ENCODE data around the gene GNAI2. TPM values are rescaled to one million over a fixed set of nuclear protein-coding genes. Genes with fewer than 3 reads are reported as not detected.
A peak's percentile ranks its signal among the peaks of the same experiment; 100 is the strongest.
"Not testable (repeated sequence)": the region's sequence is repeated elsewhere in the genome, so short reads cannot be mapped to it uniquely, and the experiment has no call there.

GNAI2 gene
- total and polyA plus RNA-seq, 12 donors, result 107 to 270 (median 146) TPM

- no peaks in the 10 kb centered on the region for H3K9me3 ChIP-seq
- intact Hi-C loops (cut with DNase I), result no loop called here
- no peak for DNase-seq
- peaks cover 67 to 100% (median 99%) of the 10 kb centered on the region in 9 donors for H3K4me1 ChIP-seq
- WGBS, 2 donors, result 45 to 58% methylated on average over 4 of the region's 4 CpGs
- H3K27ac ChIP-seq, result peak overlapping the region; percentile 83 to 100 (median 94)
- no peak for ATAC-seq
- no peak for TF ChIP-seq CTCF (IDR thresholded peaks at IDR 0.05)
- H3K36me3 ChIP-seq, result peaks cover 0 to 63% (median 0%) of the 10 kb centered on the region in 9 donors
- no peaks in the 10 kb centered on the region for H3K27me3 ChIP-seq
- H3K4me3 ChIP-seq, result peak overlapping the region in 7 of 10 donors; percentile 6 to 34 (median 23)
Measured at GRCh38 chr3:50243543-50243895, 7.5 kb downstream of the GNAI2 start.

GRCh38 chr3:50244813-50245212 is 8.8 kb downstream of the GNAI2 start:
- 71 to 74% methylated on average over 6 of the region's 6 CpGs for WGBS, 2 donors
- Histone ChIP-seq H3K27ac (peak overlapping the region; percentile 83 to 100 (median 94)), H3K4me3 (peak overlapping the region in 3 of 10 donors; percentile 19 to 52 (median 48)), H3K4me1 (peaks cover 72 to 100% (median 99%) of the 10 kb centered on the region in 9 donors), H3K36me3 (peaks cover 0 to 62% (median 0%) of the 10 kb centered on the region in 9 donors)
- intact Hi-C loops (cut with DNase I); H3K27me3 ChIP-seq; ATAC-seq; DNase-seq; H3K9me3 ChIP-seq: not testable (repeated sequence)

- no peaks in the 10 kb centered on the region for H3K27me3 ChIP-seq
Measured at GRCh38 chr3:50245251-50245745, 9.3 kb downstream of the GNAI2 start.

GRCh38 chr3:50245831-50246516 is 10.0 kb downstream of the GNAI2 start:
- peak overlapping the region; percentile 83 to 100 (median 94) for H3K27ac ChIP-seq
- H3K9me3 ChIP-seq, result no peaks in the 10 kb centered on the region
- H3K36me3 ChIP-seq, result peaks cover 0 to 70% (median 1%) of the 10 kb centered on the region in 9 donors
- no peaks in the 10 kb centered on the region for H3K27me3 ChIP-seq
- peaks cover 72 to 100% (median 99%) of the 10 kb centered on the region in 9 donors for H3K4me1 ChIP-seq
- H3K4me3 ChIP-seq, result peak overlapping the region; percentile 12 to 57 (median 46)
- intact Hi-C loops (cut with DNase I), result loop anchor here in 6 of 10 donors (1.0 to 2.0 kb wide), 2 partner anchors 19 kb away; no protein-coding TSS in a partner anchor
- DNase-seq (peak; percentile 93), ATAC-seq (peak; percentile 77 to 88 (median 82))
- 2 to 3% methylated on average over 25 of the region's 25 CpGs for WGBS, 2 donors
- peak; percentile 97 to 99 (median 99) for TF ChIP-seq CTCF (IDR thresholded peaks at IDR 0.05)

More at GRCh38 chr3:50245251-50245745, 9.3 kb downstream of the GNAI2 start:
- H3K9me3 ChIP-seq, result no peaks in the 10 kb centered on the region
- no peak for TF ChIP-seq CTCF (IDR thresholded peaks at IDR 0.05)
- peaks cover 0 to 63% (median 0%) of the 10 kb centered on the region in 9 donors for H3K36me3 ChIP-seq
- H3K27ac ChIP-seq, result peak overlapping the region; percentile 83 to 100 (median 94)
- H3K4me3 ChIP-seq, result peak overlapping the region in 9 of 10 donors; percentile 31 to 57 (median 48)
- DNase-seq (no peak), ATAC-seq (no peak)
- peaks cover 71 to 100% (median 99%) of the 10 kb centered on the region in 9 donors for H3K4me1 ChIP-seq
- 52 to 55% methylated on average over 16 of the region's 16 CpGs for WGBS, 2 donors
- intact Hi-C loops (cut with DNase I), result no loop called here

Data from heart right ventricle (tissue), 16 donors.